ENCODE measurements around the gene LMO2. TPM values are rescaled to one million over a fixed set of nuclear protein-coding genes. Genes with fewer than 3 reads are reported as not detected.

LMO2 gene
- total and polyA plus RNA-seq, 2 donors (not counting 3 experiments of a cell fraction or from before 2014, with no cell fraction given) = 60.4 to 66.8 TPM

DNA sequence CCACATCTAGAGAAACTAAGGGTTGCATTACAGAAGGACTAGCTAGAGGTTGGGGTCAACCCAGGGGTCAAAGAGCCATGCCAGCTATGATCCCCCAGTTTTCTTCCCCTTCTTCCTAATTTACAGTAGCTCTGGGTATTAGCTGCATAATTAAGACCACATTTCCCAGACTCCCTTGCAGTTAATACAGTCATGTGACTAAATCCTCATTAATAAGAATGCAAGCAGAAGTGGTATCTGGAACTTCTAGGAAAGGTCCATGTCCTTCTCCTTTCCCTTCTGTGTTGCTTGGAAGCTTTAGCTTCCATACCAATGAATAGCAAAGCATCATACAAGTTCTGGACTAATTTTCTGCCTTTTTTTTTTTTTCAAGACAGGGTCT lies 19.1 kb upstream of the LMO2 start:
- CTCF ChIA-PET = no interaction called here
- no peak overlapping the region for H3K27ac ChIP-seq (ENCODE audit: insufficient read depth, low read depth, low read length)
- TF ChIP-seq MYC (IDR thresholded peaks at IDR 0.05; ENCODE audit: low read depth, low read length) (no peak), EZH2 (IDR thresholded peaks at IDR 0.05; ENCODE audit: borderline replicate concordance, low read depth, low read length, severe bottlenecking) (no peak), POLR2A (IDR thresholded peaks at IDR 0.05; ENCODE audit: low read depth, low read length) (no peak), JUN (IDR thresholded peaks at IDR 0.05; ENCODE audit: borderline replicate concordance, insufficient read depth, insufficient read length, low read depth) (no peak), GATA2 (IDR thresholded peaks at IDR 0.05; ENCODE audit: insufficient read depth, insufficient read length, low read depth, low read length) (no peak), POLR2AphosphoS5 (IDR thresholded peaks at IDR 0.05; ENCODE audit: insufficient read depth, low read depth, low read length) (no peak), FOS (IDR thresholded peaks at IDR 0.05; ENCODE audit: borderline replicate concordance, insufficient read depth, low read length) (no peak)
- TF ChIP-seq, protein P1, sequence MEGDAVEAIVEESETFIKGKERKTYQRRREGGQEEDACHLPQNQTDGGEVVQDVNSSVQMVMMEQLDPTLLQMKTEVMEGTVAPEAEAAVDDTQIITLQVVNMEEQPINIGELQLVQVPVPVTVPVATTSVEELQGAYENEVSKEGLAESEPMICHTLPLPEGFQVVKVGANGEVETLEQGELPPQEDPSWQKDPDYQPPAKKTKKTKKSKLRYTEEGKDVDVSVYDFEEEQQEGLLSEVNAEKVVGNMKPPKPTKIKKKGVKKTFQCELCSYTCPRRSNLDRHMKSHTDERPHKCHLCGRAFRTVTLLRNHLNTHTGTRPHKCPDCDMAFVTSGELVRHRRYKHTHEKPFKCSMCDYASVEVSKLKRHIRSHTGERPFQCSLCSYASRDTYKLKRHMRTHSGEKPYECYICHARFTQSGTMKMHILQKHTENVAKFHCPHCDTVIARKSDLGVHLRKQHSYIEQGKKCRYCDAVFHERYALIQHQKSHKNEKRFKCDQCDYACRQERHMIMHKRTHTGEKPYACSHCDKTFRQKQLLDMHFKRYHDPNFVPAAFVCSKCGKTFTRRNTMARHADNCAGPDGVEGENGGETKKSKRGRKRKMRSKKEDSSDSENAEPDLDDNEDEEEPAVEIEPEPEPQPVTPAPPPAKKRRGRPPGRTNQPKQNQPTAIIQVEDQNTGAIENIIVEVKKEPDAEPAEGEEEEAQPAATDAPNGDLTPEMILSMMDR (IDR thresholded peaks at IDR 0.05; ENCODE audit: extremely low read depth in 1 of 2, insufficient read depth in 1 of 2, low read depth in 1 of 2, low read length in 2 of 2) = no peak
- TF ChIP-seq, protein P2, sequence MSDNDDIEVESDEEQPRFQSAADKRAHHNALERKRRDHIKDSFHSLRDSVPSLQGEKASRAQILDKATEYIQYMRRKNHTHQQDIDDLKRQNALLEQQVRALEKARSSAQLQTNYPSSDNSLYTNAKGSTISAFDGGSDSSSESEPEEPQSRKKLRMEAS (IDR thresholded peaks at IDR 0.05; ENCODE audit: insufficient read depth, insufficient read length) = no peak
- H3K9ac ChIP-seq (replicated peaks; ENCODE audit: extremely low read depth, insufficient read depth, low read length) = no peak overlapping the region
- no peaks in the 10 kb centered on the region for H3K9me3 ChIP-seq (replicated peaks; ENCODE audit: control insufficient read depth, insufficient read depth, low read length)
- dilution Hi-C loops (cut with MboI; ENCODE audit: extremely low pct_ligation_motif_present, low sequenced_read_pairs) = no loop called here
- H3K4me3 ChIP-seq (replicated peaks in 1 of 3; ENCODE audit: insufficient read depth in 1 of 3, low read depth in 1 of 3, low read length in 3 of 3) = no peak overlapping the region
- no peaks in the 10 kb centered on the region for H4K20me1 ChIP-seq (replicated peaks; ENCODE audit: control insufficient read depth, extremely low read depth, insufficient read depth, low read length)
- no TSS peak for BruUV-seq (replicated peaks)
- no peaks in the 10 kb centered on the region for H3K79me2 ChIP-seq (ENCODE audit: control insufficient read depth, insufficient read depth, low read length)
- intact Hi-C loops (cut with micrococcal nuclease) = no loop called here
- H3K4me1 ChIP-seq (ENCODE audit: control insufficient read depth, extremely low read depth, insufficient read depth, low read length) = no peaks in the 10 kb centered on the region
- POLR2A ChIA-PET = interaction anchor here (1.1 kb wide), 1 partner anchor 29 kb away, joined by 4 read pairs; no protein-coding TSS in a partner anchor
- peaks cover 0 to 3% of the 10 kb centered on the region in 2 experiments for H3K27me3 ChIP-seq (ENCODE audit: control insufficient read depth in 2 of 2, insufficient read depth in 2 of 2, low read length in 2 of 2)
- no peak for DNase-seq (ENCODE audit: low read depth, low spot score)
- H3K9me1 ChIP-seq (replicated peaks; ENCODE audit: control insufficient read depth, extremely low read depth, insufficient read depth, low read length) = no peaks in the 10 kb centered on the region
- no peak overlapping the region for H3K4me2 ChIP-seq (ENCODE audit: insufficient read depth, low read length)
- H3K36me3 ChIP-seq (ENCODE audit: control insufficient read depth in 2 of 2, extremely low read depth in 1 of 2, insufficient read depth in 2 of 2, low read length in 2 of 2) = no peaks in the 10 kb centered on the region
- no peak for FAIRE-seq
- H2AFZ ChIP-seq (ENCODE audit: low read depth, low read length) = no peak overlapping the region

Data from endothelial cell of umbilical vein (primary cell).